GM21447 (cell line): ENCODE data around the gene PPP2R2B.
"Not testable (repeated sequence)": the region's sequence is repeated elsewhere in the genome, so short reads cannot be mapped to it uniquely, and the experiment has no call there.

Experiments
- ATAC-seq: cut with Tn5 transposase; IDR thresholded peaks from one replicate; pipeline ENCODE4 v1.9.1; 2021; ENCODE audit not compliant: unreplicated experiment

PPP2R2B gene

DNA sequence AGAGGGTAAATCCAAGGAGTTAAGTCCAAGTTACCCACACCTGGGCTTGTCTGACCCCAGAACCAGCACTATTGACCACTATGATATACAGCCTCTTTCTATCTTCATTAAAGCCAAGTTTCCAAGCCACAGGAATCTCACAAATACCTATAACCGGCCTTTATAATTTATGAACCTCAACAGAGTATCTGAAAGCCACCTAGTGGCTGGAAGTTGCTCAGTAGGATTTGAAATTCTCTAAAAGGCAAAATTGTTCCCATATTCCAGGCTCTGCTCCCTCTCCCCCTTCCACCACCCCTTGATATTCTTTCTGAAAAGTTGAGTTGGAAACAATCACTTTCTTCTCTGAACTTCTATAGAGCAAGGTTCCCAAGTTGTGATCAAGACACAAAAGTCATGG lies 256.2 kb downstream of the PPP2R2B start:
- ATAC-seq: no peak

DNA sequence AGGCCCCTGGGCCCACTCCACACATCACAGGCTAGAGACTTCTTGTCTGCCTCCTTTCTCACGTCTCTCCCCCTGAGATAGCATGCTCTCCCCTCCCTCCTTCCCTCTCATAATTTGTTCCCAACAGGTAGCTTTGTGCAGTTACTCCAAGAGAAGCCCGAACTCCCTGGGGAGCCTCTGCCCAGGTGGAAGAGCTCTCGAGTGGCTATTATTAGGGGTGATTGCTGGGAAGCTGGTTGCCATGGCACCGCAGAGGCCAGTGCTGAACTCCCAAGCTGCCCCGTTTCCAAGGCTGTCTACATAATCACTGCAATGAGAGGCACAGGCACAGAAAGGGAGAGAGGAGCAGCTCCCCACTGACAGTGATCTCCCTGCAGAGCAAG lies 257.9 kb downstream of the PPP2R2B start:
- ATAC-seq: no peak

DNA sequence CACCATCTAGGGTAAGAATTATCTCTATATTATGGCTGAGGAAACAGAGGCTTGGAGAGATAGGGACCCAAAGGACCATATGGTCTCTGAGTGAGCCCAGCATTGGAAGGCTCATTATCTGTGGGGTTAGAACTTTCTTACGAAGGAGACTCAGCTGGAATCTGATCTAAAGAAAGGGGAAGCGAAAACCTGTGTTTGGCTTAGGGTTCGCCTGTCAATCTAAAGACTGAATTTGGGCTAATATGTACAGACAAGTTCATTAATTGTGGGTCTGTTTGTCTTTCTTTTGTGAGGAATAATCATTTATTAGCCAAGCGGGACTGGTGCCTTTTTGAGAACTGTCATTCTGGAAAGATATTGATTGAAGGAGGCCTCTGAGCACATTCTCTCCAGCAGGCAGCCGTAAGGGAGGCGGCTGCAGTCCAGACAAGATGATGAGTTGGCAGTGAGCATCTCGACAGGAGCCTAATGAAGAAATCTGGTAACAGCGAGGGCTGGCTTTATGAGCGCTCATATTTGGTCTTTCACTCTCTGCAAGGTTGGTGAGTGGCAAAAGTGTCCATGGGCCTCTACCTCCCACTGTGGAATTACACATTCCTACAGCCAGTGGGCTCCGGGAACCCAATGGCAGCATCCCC lies 258.4 kb downstream of the PPP2R2B start:
- ATAC-seq: no peak

DNA sequence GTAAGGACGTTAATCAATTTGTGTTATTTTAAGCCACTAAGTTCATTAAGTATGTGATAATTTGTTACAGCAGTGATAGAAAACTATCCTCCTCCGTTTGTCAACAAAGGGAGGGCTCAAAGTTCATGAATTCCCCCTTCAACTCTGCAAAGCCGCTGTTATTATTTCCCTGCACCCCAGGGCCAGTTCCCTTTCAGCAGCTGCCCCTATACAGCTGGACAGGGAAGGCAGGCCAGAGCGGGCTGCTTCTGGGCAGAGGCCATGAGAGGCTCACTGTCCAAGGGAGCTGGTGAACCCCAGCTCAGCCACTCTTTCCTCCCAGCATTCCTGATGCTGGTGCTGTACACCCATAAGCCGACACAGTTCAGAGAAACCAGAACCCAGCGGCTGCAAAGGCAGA lies 260.1 kb downstream of the PPP2R2B start:
- ATAC-seq: no peak

DNA sequence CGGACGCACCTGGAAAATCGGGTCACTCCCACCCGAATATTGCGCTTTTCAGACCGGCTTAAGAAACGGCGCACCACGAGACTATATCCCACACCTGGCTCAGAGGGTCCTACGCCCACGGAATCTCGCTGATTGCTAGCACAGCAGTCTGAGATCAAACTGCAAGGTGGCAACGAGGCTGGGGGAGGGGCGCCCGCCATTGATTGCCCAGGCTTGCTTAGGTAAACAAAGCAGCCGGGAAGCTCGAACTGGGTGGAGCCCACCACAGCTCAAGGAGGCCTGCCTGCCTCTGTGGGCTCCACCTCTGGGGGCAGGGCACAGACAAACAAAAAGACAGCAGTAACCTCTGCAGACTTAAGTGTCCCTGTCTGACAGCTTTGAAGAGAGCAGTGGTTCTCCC lies 268.8 kb downstream of the PPP2R2B start:
- not testable (repeated sequence) for ATAC-seq

DNA sequence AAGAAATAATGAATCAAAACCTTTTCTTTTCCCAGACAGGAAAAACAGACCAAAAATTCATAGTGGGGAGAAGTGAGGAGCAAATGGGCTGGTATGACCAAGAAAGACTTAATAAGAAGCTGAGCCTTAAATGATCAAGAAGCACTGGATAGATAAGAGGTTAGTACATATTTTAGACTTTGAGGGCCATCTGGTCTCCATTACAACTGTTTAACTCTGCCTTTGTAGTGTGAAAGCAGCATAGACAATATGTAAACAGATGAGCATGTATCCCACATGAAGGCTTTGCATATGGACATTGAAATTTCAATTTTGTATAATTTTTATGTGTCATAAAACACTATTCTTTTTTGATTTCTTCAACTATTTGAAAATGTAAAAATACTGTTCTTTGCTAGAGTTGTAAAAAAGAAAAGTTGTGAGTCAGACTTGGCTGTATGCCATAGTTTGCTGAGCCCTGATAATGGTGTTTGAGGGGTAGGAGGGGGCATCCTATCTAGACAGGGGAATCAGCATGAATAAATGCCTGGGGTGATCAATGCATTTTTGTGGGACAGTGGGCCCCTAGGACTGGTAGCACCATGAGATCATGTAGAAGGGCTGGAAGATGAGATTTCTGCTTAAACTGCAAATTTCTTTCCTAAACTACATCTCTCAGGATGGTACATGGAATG lies 270.8 kb downstream of the PPP2R2B start:
- no peak for ATAC-seq

GRCh38 chr5:146606893-146607292 lies 271.7 kb downstream of the PPP2R2B start:
- no peak for ATAC-seq

DNA sequence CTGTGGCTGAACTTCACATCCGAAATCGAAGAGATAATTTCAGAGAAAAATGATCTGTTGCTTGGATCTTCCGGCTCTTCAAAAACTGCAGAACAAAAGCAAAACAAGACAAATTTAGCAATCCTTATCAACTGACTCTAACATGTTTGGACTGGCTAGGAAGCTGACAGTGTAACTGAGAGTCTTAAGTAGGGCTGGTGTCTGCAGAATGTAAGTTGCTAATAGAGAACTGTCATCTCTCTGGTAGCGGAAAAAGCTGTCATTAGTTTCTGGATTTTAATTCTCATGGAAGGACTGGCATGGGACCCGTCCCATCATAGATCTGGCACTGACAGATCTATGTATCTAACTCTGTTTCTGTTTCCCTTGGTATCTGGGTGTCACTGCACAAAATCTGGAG lies 278.2 kb downstream of the PPP2R2B start:
- no peak for ATAC-seq

- no peak for ATAC-seq
Measured at GRCh38 chr5:146599261-146599660, 279.3 kb downstream of the PPP2R2B start.

DNA sequence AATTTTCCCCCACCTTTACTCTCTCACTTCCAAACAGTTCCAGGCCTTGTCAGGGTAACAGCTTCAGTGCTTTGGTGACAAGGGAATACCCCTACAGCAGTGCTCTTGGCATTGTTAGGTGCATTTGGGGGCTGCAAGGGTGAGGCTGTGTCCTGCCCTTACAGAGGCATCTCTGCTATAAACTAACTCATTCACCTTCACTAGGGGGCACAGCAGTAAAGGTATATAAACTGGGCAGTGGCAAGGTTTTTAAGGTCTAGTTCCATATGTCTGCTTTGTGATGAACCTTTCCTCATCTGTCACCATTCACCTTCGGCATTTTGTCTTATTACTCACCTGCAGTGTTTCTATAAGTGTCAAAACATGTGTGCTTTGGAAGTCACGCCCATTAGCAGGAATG lies 283.5 kb downstream of the PPP2R2B start:
- no peak for ATAC-seq

GRCh38 chr5:146592352-146592751 lies 286.2 kb downstream of the PPP2R2B start:
- ATAC-seq: no peak

DNA sequence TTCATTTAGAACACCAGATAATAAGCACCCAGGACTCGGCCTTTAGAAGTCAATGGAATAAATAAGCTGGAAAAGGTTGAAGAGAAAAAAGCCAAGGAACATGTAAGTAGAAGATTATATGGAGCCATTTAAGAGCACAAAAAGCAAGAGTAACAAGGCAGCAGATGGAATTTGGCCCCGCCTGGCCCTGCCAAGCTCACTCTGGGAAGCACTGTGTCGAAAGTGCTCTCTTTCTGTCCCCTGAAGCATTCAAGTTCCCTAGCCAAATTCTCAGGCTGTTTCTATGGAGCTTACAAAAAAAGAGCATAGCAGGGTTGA lies 289.6 kb downstream of the PPP2R2B start:
- no peak for ATAC-seq

DNA sequence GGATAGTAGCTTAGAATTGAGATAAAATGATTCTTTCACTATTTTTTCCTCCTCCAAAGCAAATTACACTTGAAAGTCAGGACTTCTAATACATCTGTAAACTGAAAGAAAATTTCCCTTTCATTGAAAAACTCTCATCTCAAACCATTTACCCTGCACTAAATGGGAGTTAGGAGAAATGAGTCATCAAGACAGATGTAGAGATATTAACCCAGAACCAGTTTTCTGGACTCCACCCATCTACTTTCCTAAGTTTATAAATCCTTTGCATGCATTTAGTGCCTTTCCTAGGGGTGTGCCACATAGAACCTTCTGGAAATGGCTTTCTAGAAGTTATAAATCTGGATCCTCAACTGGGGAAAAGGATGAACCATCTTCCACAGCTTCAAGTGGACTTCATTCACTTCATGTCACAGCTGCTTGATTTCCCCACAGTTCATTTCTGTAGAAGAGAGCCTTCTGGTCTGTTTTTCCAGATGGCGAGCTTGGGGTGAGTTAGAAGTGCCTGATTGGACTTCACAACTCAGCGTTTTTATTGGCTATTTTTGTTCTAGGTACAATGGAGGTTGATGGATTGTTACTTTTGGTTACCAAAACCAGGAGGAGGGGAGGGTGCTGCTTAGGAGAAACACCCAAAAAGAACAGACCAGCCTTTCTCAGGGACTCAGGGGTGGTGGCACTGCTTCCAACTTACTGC lies 290.1 kb downstream of the PPP2R2B start:
- ATAC-seq: no peak

GRCh38 chr5:146586752-146587151 lies 291.8 kb downstream of the PPP2R2B start:
- ATAC-seq: no peak

GRCh38 chr5:146584750-146585149 lies 293.8 kb downstream of the PPP2R2B start:
- no peak for ATAC-seq

- no peak for ATAC-seq
Measured at GRCh38 chr5:146582051-146582596, 296.4 kb downstream of the PPP2R2B start.

- ATAC-seq: no peak
Measured at GRCh38 chr5:146580237-146580636, 298.3 kb downstream of the PPP2R2B start.

DNA sequence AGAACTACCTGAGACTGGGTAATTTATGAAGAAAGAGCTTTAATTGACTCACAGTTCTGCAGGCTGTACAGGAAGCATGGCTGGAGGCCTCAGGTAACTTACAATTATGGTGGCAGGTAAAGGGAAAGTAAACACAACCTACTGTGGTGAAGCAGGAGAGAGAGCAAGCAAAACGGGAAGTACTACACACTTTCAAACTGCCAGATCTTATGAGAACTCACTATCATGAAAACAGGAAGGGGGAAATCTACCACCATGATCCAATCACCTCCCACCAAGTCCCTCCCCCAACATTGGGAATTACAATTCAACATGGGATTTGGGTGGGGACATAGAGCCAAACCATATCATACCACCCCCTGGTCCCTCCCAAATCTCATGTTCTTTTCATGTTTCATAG lies 303.8 kb downstream of the PPP2R2B start:
- no peak for ATAC-seq

- no peak for ATAC-seq
Measured at GRCh38 chr5:146568161-146568560, 310.4 kb downstream of the PPP2R2B start.

- ATAC-seq: peak; percentile 89
Measured at GRCh38 chr5:146565764-146566367, 312.7 kb downstream of the PPP2R2B start.

DNA sequence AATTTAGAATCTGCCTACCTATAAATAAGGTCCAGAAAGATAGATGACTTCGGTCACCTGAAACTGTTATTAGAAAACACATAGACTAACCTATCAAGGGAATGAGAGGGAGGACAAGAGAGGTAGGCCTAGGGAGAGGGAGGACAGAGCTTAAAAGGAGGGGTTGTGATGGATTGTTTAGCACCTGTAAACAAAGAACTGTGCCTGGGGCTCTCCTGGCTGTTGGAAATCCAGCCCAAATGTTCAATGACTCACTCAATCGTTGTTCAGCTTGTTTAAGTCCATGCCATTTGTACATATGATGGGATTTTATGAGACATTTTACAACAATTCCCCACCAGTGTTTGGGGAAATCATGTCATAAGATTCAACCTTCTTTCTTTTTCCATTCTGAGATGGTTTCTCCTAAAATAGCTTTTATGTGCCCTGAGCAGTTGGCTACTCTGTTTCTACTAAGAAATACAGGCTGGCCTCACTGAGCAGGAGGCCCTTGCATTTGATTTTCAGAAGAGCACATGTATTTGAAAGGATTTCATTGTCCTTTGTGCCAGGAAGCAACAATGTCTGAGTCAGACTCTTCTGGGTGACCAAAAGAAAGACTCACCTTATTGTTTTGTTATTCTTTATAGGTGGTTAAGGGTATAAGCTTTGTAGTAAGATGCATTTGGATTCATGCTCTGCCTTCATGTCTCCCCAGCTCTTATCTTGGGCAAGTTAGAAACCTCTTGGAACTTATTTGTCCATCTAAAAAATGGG lies 314.4 kb downstream of the PPP2R2B start:
- no peak for ATAC-seq
